Astrocyte of the spinal cord (primary cell): ENCODE data around the gene ALDH16A1.
"Not testable (repeated sequence)": the region's sequence is repeated elsewhere in the genome, so short reads cannot be mapped to it uniquely, and the experiment has no call there.

Source experiments
- DNase-seq: peaks from one replicate; pipeline ENCODE4 v3.0.0; 2011; ENCODE audit warnings: low read depth, low spot score
- H3K4me3 ChIP-seq: 2 replicates; pipeline ENCODE4 v1.5.1; 2011; ENCODE audit warnings: low read depth, mild to moderate bottlenecking, low read length, moderate library complexity
- in situ Hi-C: cut with HindIII; loops from 2 replicates; pipeline ENCODE4 v1.10.0; 2017; ENCODE audit warnings: low sequenced_read_pairs
- TF ChIP-seq, protein P1 (sequence below): IDR thresholded peaks from 2 replicates; pipeline ENCODE4 v1.5.1; 2012; ENCODE audit warnings: low read depth, mild to moderate bottlenecking, low read length, inconsistent platforms

Gene ALDH16A1

DNA sequence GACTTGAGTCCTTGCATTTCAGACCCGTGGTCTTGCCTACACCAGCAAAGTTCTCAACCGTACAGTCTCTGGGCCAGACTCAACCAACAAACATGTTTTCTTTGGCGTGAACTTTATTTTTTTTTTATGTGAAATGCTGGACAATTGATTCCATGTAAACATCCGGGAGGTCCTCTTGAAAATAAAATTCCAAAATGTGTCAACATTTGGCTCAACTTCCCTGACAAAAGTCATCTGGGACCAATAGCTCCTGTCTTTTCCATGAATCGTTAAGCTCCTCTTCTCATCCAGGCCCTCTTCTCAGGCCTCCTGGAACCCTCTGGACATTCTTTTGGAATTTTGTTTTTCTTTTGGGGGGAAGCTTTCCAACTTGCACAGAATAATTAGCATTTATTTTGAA is 2.7 kb downstream of the ALDH16A1 start:
- no peak overlapping the region for H3K4me3 ChIP-seq
- DNase-seq: no peak
- TF ChIP-seq, protein P1, sequence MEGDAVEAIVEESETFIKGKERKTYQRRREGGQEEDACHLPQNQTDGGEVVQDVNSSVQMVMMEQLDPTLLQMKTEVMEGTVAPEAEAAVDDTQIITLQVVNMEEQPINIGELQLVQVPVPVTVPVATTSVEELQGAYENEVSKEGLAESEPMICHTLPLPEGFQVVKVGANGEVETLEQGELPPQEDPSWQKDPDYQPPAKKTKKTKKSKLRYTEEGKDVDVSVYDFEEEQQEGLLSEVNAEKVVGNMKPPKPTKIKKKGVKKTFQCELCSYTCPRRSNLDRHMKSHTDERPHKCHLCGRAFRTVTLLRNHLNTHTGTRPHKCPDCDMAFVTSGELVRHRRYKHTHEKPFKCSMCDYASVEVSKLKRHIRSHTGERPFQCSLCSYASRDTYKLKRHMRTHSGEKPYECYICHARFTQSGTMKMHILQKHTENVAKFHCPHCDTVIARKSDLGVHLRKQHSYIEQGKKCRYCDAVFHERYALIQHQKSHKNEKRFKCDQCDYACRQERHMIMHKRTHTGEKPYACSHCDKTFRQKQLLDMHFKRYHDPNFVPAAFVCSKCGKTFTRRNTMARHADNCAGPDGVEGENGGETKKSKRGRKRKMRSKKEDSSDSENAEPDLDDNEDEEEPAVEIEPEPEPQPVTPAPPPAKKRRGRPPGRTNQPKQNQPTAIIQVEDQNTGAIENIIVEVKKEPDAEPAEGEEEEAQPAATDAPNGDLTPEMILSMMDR: no peak
- in situ Hi-C loops: no loop called here

DNA sequence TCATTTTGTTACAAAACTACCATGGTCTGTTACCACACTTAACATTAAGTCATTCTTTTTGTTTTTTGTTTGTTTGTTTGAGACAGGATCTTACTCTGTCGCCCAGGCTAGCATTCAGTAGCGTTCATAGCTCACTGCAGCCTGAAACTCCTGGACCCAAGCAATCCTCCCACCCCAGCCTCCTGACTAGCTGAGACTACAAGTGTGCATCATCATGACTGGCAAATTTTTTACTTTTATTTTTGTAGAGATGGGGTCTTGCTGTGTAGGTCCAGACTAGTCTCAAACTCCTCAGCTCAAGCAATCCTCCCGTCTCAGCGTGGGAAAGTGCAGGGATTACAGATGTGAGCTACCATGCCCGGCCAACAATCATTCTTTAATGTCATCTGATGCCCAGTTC is 3.3 kb downstream of the ALDH16A1 start:
- TF ChIP-seq, protein P1: no peak
- in situ Hi-C loops: no loop called here
- no peak overlapping the region for H3K4me3 ChIP-seq
- DNase-seq: no peak

DNA sequence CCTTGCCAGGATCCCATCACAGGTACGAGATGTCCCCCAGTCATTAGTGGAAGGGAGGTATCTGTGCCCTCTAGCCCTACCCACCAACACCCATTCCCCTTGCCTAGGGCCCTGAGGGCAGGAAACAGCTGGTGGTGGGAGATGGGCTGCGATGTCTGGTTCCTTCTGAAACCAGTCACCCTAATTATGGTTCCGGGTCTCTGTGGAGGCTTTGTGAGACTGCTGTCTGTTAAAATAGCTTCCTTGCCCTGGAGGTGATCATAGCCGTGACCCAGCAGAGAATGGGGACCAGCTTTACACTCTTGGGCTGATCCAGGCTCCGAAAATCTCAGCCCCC is 5.5 kb downstream of the ALDH16A1 start:
- no peak overlapping the region for H3K4me3 ChIP-seq
- in situ Hi-C loops: no loop called here
- DNase-seq: no peak
- TF ChIP-seq, protein P1: no peak

DNA sequence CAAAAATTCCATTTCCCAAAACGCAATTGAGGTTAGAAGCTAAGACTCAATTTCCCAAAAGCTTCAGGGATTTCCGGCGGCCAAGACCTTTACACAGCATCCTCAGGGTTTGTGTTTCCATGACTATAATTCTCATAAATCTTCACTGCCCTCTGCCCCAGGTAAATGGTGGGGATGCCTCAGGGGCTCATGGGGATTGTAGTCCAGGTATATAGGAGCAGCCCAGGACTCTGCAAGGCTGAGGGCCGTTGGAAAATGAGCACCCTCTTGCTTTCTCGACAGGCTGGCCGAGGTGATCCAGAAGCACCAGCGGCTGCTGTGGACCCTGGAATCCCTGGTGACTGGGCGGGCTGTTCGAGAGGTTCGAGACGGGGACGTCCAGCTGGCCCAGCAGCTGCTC is 6.4 kb downstream of the ALDH16A1 start:
- in situ Hi-C loops: no loop called here
- H3K4me3 ChIP-seq: no peak overlapping the region
- no peak for DNase-seq
- TF ChIP-seq, protein P1: no peak

DNA sequence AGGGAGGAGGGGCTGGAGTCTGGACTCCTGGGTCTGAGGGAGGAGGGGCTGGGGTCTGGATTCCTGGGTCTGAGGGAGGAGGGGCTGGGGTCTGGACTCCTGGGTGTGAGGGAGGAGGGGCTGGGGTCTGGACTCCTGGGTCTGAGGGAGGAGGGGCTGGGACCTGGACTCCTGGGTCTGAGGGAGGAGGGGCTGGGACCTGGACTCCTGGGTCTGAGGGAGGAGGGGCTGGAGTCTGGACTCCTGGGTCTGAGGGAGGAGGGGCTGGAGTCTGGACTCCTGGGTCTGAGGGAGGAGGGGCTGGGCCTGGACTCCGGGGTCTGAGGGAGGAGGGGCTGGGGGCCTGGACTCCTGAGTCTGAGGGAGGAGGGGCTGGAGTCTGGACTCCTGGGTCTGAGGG is 8.1 kb downstream of the ALDH16A1 start:
- DNase-seq, in situ Hi-C loops, H3K4me3 ChIP-seq: not testable (repeated sequence)

DNA sequence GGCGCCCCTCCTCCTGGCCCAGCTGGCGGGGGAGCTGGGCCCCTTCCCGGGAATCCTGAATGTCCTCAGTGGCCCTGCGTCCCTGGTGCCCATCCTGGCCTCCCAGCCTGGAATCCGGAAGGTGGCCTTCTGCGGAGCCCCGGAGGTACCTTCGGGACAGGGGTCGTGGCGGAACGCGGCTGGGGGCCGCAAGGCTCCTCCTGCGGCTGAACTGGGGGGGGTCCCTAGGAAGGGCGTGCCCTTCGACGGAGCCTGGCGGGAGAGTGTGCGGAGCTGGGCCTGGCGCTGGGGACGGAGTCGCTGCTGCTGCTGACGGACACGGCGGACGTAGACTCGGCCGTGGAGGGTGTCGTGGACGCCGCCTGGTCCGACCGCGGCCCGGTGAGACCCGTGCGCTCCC is 8.6 kb downstream of the ALDH16A1 start:
- no peak for DNase-seq
- TF ChIP-seq, protein P1: no peak
- in situ Hi-C loops: no loop called here
- no peak overlapping the region for H3K4me3 ChIP-seq

DNA sequence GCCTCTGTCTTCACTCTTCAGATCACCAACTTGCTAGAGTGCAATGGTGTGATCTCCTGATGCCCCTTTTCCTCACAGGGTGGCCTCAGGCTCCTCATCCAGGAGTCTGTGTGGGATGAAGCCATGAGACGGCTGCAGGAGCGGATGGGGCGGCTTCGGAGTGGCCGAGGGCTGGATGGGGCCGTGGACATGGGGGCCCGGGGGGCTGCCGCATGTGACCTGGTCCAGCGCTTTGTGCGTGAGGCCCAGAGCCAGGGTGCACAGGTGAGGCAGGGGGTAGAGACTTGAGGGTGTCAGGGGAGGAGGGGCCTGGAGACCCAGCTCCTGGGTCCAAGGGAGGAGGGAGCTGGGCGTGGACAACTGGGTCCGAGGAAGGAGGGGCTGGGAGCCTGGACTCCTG is 9.5 kb downstream of the ALDH16A1 start:
- no peak for DNase-seq
- TF ChIP-seq, protein P1: no peak
- in situ Hi-C loops: no loop called here

More for the DNA sequence above, 9.5 kb downstream of the ALDH16A1 start:
- H3K4me3 ChIP-seq: no peak overlapping the region
